HuH-7 (cell line): ENCODE measurements around the gene KNDC1.
"Not testable (repeated sequence)": the region's sequence is repeated elsewhere in the genome, so short reads cannot be mapped to it uniquely, and the experiment has no call there.

Experiments
- DNase-seq: peaks from one replicate; pipeline ENCODE4 v3.0.0; 2011; ENCODE audit warnings: low spot score

The KNDC1 gene

GRCh38 chr10:133126431-133127290, 33.4 kb upstream of the KNDC1 start:
- no peak for DNase-seq

- no peak for DNase-seq
These were observed 32.5 kb upstream of the KNDC1 start for GRCh38 chr10:133127291-133128125.

GRCh38 chr10:133128126-133129070, 31.6 kb upstream of the KNDC1 start:
- DNase-seq = no peak

GRCh38 chr10:133129071-133129858, 30.8 kb upstream of the KNDC1 start:
- no peak for DNase-seq

GRCh38 chr10:133129859-133130495, 30.0 kb upstream of the KNDC1 start:
- DNase-seq = no peak

GRCh38 chr10:133130602-133131001, 29.4 kb upstream of the KNDC1 start:
- DNase-seq = no peak

- DNase-seq = no peak
These were observed 29.0 kb upstream of the KNDC1 start for GRCh38 chr10:133131053-133131452.

GRCh38 chr10:133131734-133132472, 28.1 kb upstream of the KNDC1 start:
- DNase-seq = no peak

GRCh38 chr10:133132473-133133291, 27.3 kb upstream of the KNDC1 start:
- DNase-seq = no peak

- no peak for DNase-seq
These were observed 26.4 kb upstream of the KNDC1 start for GRCh38 chr10:133133471-133134231.

- DNase-seq = no peak
These were observed 25.5 kb upstream of the KNDC1 start for GRCh38 chr10:133134411-133135115.

GRCh38 chr10:133135116-133135465, 24.9 kb upstream of the KNDC1 start:
- DNase-seq = no peak

GRCh38 chr10:133137486-133138145, 22.4 kb upstream of the KNDC1 start:
- not testable (repeated sequence) for DNase-seq

- DNase-seq = no peak
These were observed 20.4 kb upstream of the KNDC1 start for GRCh38 chr10:133139551-133140065.

GRCh38 chr10:133140417-133141143, 19.4 kb upstream of the KNDC1 start:
- DNase-seq = no peak
